ENCODE results near the gene SCAP.

The SCAP gene

DNA sequence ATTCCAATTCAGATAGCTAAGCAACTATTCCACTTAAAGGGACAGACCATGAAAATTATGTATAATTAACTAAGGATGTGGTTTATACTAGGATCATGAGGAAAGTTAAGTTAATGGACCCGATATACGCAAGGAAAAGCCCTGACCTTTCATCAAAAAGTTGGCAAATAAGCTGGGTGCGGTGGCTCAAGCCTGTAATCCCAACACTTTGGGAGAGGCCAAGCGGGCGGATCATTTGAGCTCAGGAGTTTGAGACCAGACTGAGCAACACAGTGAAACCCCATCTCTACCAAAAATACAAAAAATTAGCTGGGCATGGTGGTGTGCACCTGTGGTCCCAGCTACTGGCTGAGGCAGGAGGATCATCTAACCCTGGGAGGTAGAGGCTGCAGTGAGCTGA, 39.6 kb downstream of the SCAP start:
- H3K4me1 ChIP-seq (ENCODE audit: control insufficient read depth in 1 of 2, insufficient read depth in 1 of 2, low read depth in 1 of 2, low read length in 1 of 2) = no peaks in the 10 kb centered on the region
- no peaks in the 10 kb centered on the region for H3K27me3 ChIP-seq
- peaks cover 63% of the 10 kb centered on the region for H3K36me3 ChIP-seq
- no peak overlapping the region for H3K4me3 ChIP-seq (ENCODE audit: low read depth in 1 of 2, low read length in 1 of 2)
- TF ChIP-seq, protein P1, sequence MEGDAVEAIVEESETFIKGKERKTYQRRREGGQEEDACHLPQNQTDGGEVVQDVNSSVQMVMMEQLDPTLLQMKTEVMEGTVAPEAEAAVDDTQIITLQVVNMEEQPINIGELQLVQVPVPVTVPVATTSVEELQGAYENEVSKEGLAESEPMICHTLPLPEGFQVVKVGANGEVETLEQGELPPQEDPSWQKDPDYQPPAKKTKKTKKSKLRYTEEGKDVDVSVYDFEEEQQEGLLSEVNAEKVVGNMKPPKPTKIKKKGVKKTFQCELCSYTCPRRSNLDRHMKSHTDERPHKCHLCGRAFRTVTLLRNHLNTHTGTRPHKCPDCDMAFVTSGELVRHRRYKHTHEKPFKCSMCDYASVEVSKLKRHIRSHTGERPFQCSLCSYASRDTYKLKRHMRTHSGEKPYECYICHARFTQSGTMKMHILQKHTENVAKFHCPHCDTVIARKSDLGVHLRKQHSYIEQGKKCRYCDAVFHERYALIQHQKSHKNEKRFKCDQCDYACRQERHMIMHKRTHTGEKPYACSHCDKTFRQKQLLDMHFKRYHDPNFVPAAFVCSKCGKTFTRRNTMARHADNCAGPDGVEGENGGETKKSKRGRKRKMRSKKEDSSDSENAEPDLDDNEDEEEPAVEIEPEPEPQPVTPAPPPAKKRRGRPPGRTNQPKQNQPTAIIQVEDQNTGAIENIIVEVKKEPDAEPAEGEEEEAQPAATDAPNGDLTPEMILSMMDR (IDR thresholded peaks at IDR 0.05) = no peak
- H3K9me3 ChIP-seq = no peaks in the 10 kb centered on the region
- H3K27ac ChIP-seq = no peak overlapping the region

DNA sequence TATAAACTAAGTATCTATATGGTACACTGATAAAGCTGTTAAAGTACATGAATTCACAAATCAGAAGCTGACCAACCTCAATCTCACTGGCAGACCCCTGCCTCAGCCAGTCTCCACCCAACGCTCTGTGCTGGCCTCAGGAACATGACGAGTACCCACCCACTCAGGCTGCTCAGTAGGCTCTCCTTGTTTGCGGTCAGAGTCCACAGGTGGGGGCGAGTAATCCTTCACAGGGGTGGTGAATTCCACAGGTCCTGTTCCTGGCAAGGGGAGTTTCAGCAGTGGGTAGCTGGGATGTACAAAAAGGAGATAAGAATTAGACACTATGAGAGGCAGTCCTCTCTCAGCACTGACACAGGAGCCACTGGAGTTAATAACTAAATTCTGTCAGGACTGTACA, 40.9 kb downstream of the SCAP start:
- Histone ChIP-seq H3K4me1 (ENCODE audit: control insufficient read depth in 1 of 2, insufficient read depth in 1 of 2, low read depth in 1 of 2, low read length in 1 of 2) (peaks cover 5 to 6% of the 10 kb centered on the region in 2 experiments), H3K27me3 (no peaks in the 10 kb centered on the region), H3K27ac (no peak overlapping the region), H3K36me3 (peaks cover 60% of the 10 kb centered on the region), H3K4me3 (ENCODE audit: low read depth in 1 of 2, low read length in 1 of 2) (no peak overlapping the region), H3K9me3 (no peaks in the 10 kb centered on the region)
- TF ChIP-seq, protein P1 (IDR thresholded peaks at IDR 0.05) = no peak

DNA sequence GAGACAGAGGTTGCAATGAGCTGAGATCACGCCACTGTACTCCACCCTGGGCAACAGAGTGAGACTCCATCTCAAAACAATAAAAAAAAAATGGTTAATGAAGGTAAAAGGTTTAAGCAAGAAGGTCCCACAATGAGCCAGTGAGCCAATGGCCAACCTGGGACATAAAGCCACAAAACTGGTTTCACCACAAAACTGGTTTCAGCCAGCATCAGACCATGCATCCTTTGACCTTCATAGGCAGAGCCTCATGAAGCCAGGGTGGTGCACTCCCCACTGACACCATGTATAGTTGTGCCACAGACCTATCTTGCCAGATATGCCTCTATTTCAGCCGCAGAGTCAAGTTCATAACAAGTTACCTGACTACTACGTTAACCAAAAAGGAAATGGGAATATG, 41.9 kb downstream of the SCAP start:
- Histone ChIP-seq H3K27me3 (no peaks in the 10 kb centered on the region), H3K36me3 (peaks cover 49% of the 10 kb centered on the region), H3K27ac (no peak overlapping the region), H3K9me3 (no peaks in the 10 kb centered on the region), H3K4me1 (ENCODE audit: control insufficient read depth in 1 of 2, insufficient read depth in 1 of 2, low read depth in 1 of 2, low read length in 1 of 2) (peaks cover 6 to 9% of the 10 kb centered on the region in 2 experiments), H3K4me3 (ENCODE audit: low read depth in 1 of 2, low read length in 1 of 2) (no peak overlapping the region)
- TF ChIP-seq, protein P1 (IDR thresholded peaks at IDR 0.05) = no peak

DNA sequence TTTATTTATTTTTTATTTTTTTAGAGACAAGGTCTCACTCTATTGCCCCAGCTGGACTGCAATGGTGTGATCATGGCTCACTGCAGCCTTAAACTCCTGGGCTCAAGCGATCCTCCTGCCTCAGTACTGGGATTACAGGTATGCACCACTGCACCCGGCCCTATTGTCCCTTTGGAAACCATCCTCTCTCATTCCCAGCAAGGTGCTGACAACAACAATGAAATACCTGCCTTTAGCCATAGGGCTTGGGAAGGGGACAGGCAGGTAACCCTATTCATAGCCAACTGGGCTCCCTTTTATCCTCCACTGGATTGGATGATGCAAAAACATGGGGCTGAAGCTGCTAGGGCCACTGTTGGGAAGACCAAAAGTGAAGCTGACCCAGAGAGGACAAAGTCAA, 43.1 kb downstream of the SCAP start:
- TF ChIP-seq, protein P1 (IDR thresholded peaks at IDR 0.05) = no peak
- Histone ChIP-seq H3K27ac (no peak overlapping the region), H3K4me3 (ENCODE audit: low read depth in 1 of 2, low read length in 1 of 2) (no peak overlapping the region), H3K27me3 (no peaks in the 10 kb centered on the region), H3K9me3 (no peaks in the 10 kb centered on the region), H3K36me3 (peaks cover 48% of the 10 kb centered on the region), H3K4me1 (ENCODE audit: control insufficient read depth in 1 of 2, insufficient read depth in 1 of 2, low read depth in 1 of 2, low read length in 1 of 2) (peaks cover 6 to 9% of the 10 kb centered on the region in 2 experiments)

DNA sequence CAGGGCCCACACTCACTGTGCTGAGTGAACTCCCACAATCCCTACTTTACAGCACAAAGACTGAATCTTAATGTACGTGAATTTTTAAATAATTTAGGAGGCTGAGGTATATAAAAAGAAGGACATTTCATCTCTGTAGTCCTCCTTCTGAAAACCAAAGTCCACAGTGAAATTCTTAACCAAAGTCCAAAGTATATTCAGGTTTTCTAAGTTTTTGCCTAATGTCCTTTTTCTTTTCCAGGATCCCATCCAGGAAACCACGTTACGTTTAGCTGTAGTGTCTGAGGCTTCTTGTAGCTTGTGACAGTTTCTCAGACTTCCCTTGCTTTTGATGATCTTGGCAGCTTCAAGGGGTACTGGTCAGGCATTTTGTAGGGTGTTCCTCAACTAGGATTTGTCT, 44.5 kb downstream of the SCAP start:
- no peaks in the 10 kb centered on the region for H3K27me3 ChIP-seq
- H3K4me3 ChIP-seq (ENCODE audit: low read depth in 1 of 2, low read length in 1 of 2) = no peak overlapping the region
- peaks cover 56% of the 10 kb centered on the region for H3K36me3 ChIP-seq
- TF ChIP-seq, protein P1 (IDR thresholded peaks at IDR 0.05) = no peak
- no peak overlapping the region for H3K27ac ChIP-seq
- H3K4me1 ChIP-seq (ENCODE audit: control insufficient read depth in 1 of 2, insufficient read depth in 1 of 2, low read depth in 1 of 2, low read length in 1 of 2) = peaks cover 6 to 9% of the 10 kb centered on the region in 2 experiments
- H3K9me3 ChIP-seq = no peaks in the 10 kb centered on the region

DNA sequence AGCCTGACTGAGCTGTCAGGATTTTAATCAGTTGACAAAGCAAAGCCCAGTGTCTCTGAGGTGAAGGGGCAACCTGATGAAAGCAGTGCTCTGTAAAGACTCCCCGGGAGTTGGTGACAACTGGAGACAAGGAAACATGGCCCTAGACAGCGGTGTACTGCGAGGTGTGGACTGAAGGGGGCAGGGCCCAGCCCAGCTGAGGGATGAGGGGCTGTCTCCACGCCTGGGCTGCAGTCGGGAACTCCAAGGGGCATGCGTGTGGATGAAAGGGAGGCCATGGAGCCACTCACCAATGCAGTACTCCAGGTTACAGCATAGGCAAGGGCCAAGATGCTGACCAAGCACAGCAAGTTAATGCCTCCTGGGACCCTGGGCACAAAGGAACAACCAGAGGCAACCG, 45.1 kb downstream of the SCAP start:
- Histone ChIP-seq H3K36me3 (peaks cover 61% of the 10 kb centered on the region), H3K27me3 (no peaks in the 10 kb centered on the region)
- TF ChIP-seq, protein P1 (IDR thresholded peaks at IDR 0.05) = no peak

More for the DNA sequence above, 45.1 kb downstream of the SCAP start:
- Histone ChIP-seq H3K4me3 (ENCODE audit: low read depth in 1 of 2, low read length in 1 of 2) (no peak overlapping the region), H3K27ac (no peak overlapping the region), H3K4me1 (ENCODE audit: control insufficient read depth in 1 of 2, insufficient read depth in 1 of 2, low read depth in 1 of 2, low read length in 1 of 2) (peaks cover 6 to 9% of the 10 kb centered on the region in 2 experiments), H3K9me3 (no peaks in the 10 kb centered on the region)

All from neutrophil (primary cell).